Fibroblast of upper back skin (primary cell): ENCODE results near the gene MAST4.
"Not testable (repeated sequence)": the region's sequence is repeated elsewhere in the genome, so short reads cannot be mapped to it uniquely, and the experiment has no call there.

Source experiments
- DNase-seq: peaks from one replicate; pipeline ENCODE4 v3.0.0-alpha.2; 2013

Gene MAST4

GRCh38 chr5:66752668-66753067, 156.5 kb downstream of the MAST4 start:
- DNase-seq: not testable (repeated sequence)

GRCh38 chr5:66757219-66757833, 161.1 kb downstream of the MAST4 start:
- peak; percentile 65 for DNase-seq

GRCh38 chr5:66757834-66758371, 161.7 kb downstream of the MAST4 start:
- DNase-seq: no peak

GRCh38 chr5:66769030-66769733, 173.0 kb downstream of the MAST4 start:
- DNase-seq: no peak

GRCh38 chr5:66769839-66770617, 173.8 kb downstream of the MAST4 start:
- DNase-seq: peak; percentile 34

- DNase-seq: no peak
These were observed 181.7 kb downstream of the MAST4 start for GRCh38 chr5:66777868-66778267.

- no peak for DNase-seq
These were observed 183.3 kb downstream of the MAST4 start for GRCh38 chr5:66779528-66779927.

GRCh38 chr5:66788556-66788955, 192.4 kb downstream of the MAST4 start:
- no peak for DNase-seq

- no peak for DNase-seq
These were observed 193.2 kb downstream of the MAST4 start for GRCh38 chr5:66789434-66789833.

GRCh38 chr5:66793049-66793448, 196.9 kb downstream of the MAST4 start:
- DNase-seq: no peak

GRCh38 chr5:66795682-66796081, 199.5 kb downstream of the MAST4 start:
- DNase-seq: no peak

- DNase-seq: no peak
These were observed 200.4 kb downstream of the MAST4 start for GRCh38 chr5:66796305-66797292.

- DNase-seq: no peak
These were observed 206.7 kb downstream of the MAST4 start for GRCh38 chr5:66802941-66803340.

- no peak for DNase-seq
These were observed 209.6 kb downstream of the MAST4 start for GRCh38 chr5:66805514-66806430.

GRCh38 chr5:66807743-66808142, 211.6 kb downstream of the MAST4 start:
- DNase-seq: peak; percentile 61

- DNase-seq: no peak
These were observed 212.5 kb downstream of the MAST4 start for GRCh38 chr5:66808663-66809062.

- no peak for DNase-seq
These were observed 214.0 kb downstream of the MAST4 start for GRCh38 chr5:66810151-66810550.

GRCh38 chr5:66810848-66811261, 214.7 kb downstream of the MAST4 start:
- DNase-seq: no peak

GRCh38 chr5:66812291-66812690, 216.1 kb downstream of the MAST4 start:
- no peak for DNase-seq

GRCh38 chr5:66813306-66813705, 217.1 kb downstream of the MAST4 start:
- DNase-seq: no peak
